Fibroblast of mammary gland (primary cell): ENCODE results near the gene CACNA2D3.
A peak's percentile ranks its signal among the peaks of the same experiment; 100 is the strongest.

Source experiments
- DNase-seq: peaks from one replicate; pipeline ENCODE4 v3.0.0-alpha.2; 2010; ENCODE audit warnings: low read depth
- H3K4me3 ChIP-seq: 2 replicates; pipeline ENCODE4 v1.5.1; 2011; ENCODE audit warnings: low read depth, mild to moderate bottlenecking, low read length, moderate library complexity; ENCODE audit not compliant: control insufficient read depth
- TF ChIP-seq, protein P1 (sequence below): conservative IDR thresholded peaks from 2 replicates; pipeline ENCODE4 v1.5.1; 2011; ENCODE audit warnings: low read depth, low read length, inconsistent platforms; ENCODE audit not compliant: control insufficient read depth, insufficient read depth

Gene CACNA2D3

DNA sequence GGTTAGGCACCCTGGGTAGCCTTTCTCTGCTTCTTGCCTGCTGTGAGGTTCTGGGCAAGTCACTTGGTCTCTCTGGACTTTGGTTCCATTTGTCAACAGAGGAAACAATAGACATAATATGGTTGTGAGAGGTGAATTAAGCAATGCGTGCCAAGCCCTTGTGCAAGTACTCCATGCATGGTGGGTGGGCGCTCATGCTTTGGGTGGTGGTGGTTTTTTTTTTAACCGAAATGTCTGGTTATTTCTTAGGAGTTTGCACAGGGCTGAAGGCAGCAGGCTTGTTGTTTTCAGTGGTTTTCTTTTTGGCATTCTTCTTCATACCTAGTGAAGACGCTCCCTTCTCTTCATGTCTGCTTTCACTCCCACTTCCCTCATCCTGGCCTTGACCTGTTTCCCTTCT lies 889.7 kb downstream of the CACNA2D3 start:
- H3K4me3 ChIP-seq, result no peak overlapping the region
- TF ChIP-seq, protein P1, sequence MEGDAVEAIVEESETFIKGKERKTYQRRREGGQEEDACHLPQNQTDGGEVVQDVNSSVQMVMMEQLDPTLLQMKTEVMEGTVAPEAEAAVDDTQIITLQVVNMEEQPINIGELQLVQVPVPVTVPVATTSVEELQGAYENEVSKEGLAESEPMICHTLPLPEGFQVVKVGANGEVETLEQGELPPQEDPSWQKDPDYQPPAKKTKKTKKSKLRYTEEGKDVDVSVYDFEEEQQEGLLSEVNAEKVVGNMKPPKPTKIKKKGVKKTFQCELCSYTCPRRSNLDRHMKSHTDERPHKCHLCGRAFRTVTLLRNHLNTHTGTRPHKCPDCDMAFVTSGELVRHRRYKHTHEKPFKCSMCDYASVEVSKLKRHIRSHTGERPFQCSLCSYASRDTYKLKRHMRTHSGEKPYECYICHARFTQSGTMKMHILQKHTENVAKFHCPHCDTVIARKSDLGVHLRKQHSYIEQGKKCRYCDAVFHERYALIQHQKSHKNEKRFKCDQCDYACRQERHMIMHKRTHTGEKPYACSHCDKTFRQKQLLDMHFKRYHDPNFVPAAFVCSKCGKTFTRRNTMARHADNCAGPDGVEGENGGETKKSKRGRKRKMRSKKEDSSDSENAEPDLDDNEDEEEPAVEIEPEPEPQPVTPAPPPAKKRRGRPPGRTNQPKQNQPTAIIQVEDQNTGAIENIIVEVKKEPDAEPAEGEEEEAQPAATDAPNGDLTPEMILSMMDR, result no peak
- DNase-seq, result no peak

DNA sequence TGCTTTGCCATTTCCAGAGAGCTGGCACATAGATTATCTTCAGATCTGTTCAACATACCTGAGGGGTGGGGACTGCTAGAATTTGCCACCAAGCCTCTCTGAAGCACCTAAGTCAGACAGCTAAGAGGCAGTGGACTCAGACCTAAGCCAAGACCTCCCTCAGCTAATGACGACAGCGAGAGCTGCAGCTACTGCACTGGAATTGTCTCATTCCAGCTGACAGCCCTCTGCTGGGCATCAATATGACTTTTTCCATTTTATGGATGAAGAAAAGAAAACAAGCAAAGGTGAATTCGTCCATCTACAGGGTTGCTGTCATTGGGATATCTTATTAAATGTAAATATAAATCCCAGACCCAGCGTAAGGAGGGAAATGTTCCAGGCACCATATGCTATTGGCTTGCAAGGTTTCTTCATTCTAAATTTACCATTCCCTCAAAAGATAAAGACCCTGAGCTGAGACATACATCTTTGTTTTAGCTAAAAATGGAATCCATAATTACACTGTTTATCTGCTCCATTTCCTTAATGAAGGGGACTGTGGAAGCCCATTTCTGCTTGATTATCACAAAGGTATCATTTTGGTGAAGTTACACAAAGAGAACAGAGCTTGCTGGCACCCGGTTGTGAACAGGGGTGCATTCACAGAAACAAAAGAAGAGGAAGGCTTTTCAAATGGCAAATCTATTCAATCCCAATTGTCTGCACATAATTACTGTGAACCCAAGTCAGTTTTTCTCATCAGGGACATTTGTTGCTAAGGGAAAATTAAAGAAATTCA lies 891.0 kb downstream of the CACNA2D3 start:
- H3K4me3 ChIP-seq, result no peak overlapping the region
- peak; percentile 67 for DNase-seq
- TF ChIP-seq, protein P1, result peak; percentile 40

DNA sequence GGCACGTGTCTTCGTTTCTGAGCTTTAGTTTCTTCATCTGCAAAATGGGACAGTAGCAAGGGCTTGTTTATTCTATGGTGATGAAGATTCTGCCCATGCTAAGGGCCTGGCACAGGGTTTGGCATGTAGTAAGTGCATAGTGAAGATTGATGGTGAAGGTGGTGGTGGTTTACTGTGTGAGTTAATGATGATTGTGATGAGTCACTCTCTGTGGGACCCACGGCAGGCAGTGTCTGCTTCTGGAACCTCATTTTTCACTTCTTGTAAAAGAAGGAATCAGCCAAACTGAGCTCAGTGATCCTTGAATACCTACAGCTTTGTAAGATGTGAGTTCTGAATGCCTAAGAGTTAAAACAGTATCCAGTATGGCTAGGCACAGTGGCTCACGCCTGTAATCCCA lies 891.7 kb downstream of the CACNA2D3 start:
- peak; percentile 36 for DNase-seq
- no peak overlapping the region for H3K4me3 ChIP-seq
- TF ChIP-seq, protein P1, result no peak

DNA sequence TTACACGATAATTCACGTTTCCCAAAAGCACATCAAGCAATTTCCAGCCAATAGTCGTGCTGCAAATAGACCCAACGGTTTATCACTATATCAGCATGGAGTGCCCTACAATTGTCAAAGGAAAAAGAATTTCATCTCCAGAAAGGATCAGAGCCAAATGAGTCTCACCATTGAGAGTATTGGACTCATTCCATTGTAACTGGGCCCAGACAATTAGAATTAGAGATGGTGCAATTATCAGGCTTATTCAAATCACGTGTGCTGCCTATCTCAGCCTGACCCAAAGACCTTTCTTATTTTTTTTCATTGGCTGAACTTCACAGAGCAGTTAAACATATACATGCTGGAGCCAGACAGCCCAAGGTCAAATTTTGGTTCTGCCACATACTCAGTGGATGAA lies 892.6 kb downstream of the CACNA2D3 start:
- no peak overlapping the region for H3K4me3 ChIP-seq
- TF ChIP-seq, protein P1, result no peak
- DNase-seq, result no peak

DNA sequence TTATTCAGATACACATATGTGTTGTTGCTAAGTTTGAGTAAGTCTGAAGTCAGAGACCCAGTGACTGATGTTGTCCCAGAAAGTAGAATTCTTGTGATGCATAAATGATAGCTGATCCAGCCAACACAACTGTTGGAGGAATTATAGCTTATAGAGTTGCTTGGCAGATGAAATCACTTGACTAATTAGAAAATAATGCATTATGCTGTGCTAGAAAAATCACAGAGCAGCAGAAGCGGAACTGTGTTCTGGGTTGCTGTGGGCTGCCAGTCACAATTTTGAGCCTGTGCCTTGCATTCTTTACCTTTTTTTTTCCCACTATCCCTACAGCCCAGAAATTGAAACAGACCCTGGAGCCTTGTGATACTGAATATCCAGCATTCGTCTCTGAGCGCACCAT lies 895.5 kb downstream of the CACNA2D3 start:
- H3K4me3 ChIP-seq, result no peak overlapping the region
- TF ChIP-seq, protein P1, result no peak
- DNase-seq, result peak; percentile 44

DNA sequence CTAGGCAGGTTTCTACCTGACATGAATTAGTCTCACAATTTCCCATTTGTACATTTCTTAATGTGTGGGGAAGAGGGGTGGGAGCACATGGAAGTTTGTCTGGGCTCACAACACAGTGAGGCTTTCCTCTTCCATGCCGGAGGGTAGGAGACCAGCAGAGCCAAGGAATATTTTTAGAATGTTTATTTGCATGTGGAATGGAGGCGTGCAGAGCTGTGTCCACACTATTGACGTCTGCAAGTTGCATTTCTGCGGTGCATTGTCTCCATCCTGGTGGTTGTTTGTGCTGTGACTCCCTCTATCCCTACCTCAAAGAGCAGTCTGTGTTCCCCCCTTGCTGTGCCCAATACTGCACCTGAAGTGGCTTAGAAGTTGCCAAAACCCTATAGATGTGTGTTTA lies 908.6 kb downstream of the CACNA2D3 start:
- no peak overlapping the region for H3K4me3 ChIP-seq
- TF ChIP-seq, protein P1, result no peak
- no peak for DNase-seq
